ENCODE results near the gene KCNH4. TPM values are rescaled to one million over a fixed set of nuclear protein-coding genes. Genes with fewer than 3 reads are reported as not detected.

Gene KCNH4
- total RNA-seq, 1 donor from 2014 or later = not detected

DNA sequence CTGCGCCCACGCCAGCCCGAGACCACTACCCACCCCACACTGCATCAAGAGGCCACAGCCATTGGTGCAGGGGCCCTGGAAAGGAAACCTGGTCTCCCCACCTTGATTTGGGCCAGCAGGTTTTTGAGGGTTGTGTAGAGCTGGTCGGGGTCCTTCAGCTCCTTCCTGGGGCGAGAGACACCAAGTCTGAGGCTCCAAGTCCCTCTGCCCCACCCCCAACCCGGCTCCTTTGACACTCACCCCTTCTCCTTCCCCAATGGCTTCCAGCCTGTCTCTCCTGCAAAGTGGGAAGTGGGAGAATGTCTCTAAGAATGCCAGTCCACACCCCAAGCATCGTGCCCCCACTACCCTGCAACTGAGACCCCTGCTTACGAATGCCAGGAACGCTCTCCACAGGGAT is 66.8 kb downstream of the KCNH4 start:
- H3K27me3 Mint-ChIP-seq (ENCODE audit: unreplicated experiment) = no peaks in the 10 kb centered on the region
- H3K4me1 Mint-ChIP-seq (ENCODE audit: unreplicated experiment) = peaks cover 12% of the 10 kb centered on the region
- TF ChIP-seq, protein P1, sequence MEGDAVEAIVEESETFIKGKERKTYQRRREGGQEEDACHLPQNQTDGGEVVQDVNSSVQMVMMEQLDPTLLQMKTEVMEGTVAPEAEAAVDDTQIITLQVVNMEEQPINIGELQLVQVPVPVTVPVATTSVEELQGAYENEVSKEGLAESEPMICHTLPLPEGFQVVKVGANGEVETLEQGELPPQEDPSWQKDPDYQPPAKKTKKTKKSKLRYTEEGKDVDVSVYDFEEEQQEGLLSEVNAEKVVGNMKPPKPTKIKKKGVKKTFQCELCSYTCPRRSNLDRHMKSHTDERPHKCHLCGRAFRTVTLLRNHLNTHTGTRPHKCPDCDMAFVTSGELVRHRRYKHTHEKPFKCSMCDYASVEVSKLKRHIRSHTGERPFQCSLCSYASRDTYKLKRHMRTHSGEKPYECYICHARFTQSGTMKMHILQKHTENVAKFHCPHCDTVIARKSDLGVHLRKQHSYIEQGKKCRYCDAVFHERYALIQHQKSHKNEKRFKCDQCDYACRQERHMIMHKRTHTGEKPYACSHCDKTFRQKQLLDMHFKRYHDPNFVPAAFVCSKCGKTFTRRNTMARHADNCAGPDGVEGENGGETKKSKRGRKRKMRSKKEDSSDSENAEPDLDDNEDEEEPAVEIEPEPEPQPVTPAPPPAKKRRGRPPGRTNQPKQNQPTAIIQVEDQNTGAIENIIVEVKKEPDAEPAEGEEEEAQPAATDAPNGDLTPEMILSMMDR (IDR thresholded peaks at IDR 0.05) = no peak
- H3K9me3 Mint-ChIP-seq (ENCODE audit: unreplicated experiment) = no peaks in the 10 kb centered on the region
- H3K4me3 Mint-ChIP-seq (ENCODE audit: unreplicated experiment) = no peak overlapping the region
- no peak overlapping the region for H3K27ac Mint-ChIP-seq (ENCODE audit: unreplicated experiment)
- no peak for DNase-seq (ENCODE audit: extremely low spot score, unreplicated experiment)
- H3K36me3 Mint-ChIP-seq (ENCODE audit: unreplicated experiment) = peaks cover 8% of the 10 kb centered on the region

DNA sequence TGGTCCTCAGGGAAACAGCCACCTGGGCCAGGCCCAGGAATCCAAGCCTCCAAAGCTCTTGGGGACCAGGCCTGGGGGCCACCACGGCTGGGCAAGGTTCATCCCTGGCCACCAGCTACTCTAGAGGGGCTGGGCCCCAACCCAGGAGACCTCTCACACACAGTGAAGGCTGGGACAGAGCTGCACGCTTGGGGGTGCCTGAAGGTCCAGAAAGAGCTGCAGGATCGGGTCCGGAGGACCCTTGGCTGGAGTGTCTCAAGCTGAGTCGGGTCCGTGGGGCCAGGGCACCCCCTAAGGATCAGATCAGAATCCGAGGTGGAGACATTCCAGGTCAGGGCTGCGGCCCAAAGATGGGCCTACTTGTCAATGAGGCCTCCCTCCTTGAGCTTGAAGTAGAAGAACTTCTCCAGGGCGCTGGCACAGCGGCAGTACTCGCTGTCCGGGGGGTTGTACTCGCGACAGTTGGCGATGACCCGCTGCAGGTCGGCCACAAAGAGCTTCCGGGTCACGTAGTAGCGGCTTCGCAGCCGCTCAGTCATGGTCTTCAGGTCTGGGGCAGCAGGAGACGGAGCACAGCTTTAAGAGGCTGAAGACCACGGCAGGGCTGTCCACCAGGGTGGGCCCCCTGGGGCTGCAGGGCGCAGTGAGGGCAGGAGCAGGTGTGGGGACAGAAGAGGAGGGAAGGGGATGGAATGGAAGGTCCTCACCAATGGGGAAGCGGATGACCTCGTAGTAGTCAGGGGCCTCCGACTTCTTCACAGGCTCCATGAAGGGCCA is 67.5 kb downstream of the KCNH4 start:
- Mint-ChIP-seq H3K4me1 (ENCODE audit: unreplicated experiment) (peaks cover 12% of the 10 kb centered on the region), H3K27me3 (ENCODE audit: unreplicated experiment) (no peaks in the 10 kb centered on the region), H3K9me3 (ENCODE audit: unreplicated experiment) (no peaks in the 10 kb centered on the region), H3K27ac (ENCODE audit: unreplicated experiment) (no peak overlapping the region), H3K4me3 (ENCODE audit: unreplicated experiment) (no peak overlapping the region), H3K36me3 (ENCODE audit: unreplicated experiment) (peaks cover 8% of the 10 kb centered on the region)
- TF ChIP-seq, protein P1 (IDR thresholded peaks at IDR 0.05) = no peak
- no peak for DNase-seq (ENCODE audit: extremely low spot score, unreplicated experiment)

DNA sequence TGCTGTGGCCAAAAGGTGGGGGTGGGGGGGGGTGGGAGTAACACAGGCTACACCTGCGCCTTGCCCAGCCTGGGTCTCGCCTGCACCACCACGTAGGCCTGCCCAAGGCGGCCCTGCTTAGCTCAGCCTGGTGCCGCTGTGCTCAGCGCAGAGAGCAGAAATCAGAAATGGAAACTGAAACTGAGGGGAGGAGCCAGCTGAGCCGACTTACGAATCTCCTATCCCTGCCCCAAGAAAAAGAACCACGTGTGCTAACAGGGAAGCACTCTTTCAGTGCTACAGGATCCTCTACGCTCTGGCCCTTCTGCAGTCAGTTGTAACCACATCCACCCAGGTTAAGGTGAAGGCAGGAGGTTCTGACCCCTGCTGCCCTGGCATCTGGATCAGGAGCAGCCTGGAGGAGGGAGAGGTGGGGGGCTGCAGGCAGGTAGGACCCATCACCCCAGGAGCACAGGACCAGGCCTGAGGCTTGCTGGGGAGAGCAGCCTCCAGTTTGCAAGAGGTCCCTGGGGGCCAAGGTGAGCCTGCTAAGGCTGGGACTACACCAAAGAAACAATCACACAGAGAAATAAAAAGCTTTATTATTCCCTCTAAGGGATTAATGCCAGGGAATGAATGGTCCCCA is 68.3 kb downstream of the KCNH4 start, which contains the start of gene DHX58:
Gene DHX58 (minus strand): TSS at position 163 of the 625 bp plus-strand sequence. CDS start 822 bp downstream, outside the sequence.
- Mint-ChIP-seq H3K36me3 (ENCODE audit: unreplicated experiment) (peaks cover 8% of the 10 kb centered on the region), H3K4me3 (ENCODE audit: unreplicated experiment) (peak within 1 kb of the TSS; percentile 29), H3K27ac (ENCODE audit: unreplicated experiment) (peak within 1 kb of the TSS; percentile 61), H3K4me1 (ENCODE audit: unreplicated experiment) (peaks cover 14% of the 10 kb centered on the region), H3K9me3 (ENCODE audit: unreplicated experiment) (no peaks in the 10 kb centered on the region), H3K27me3 (ENCODE audit: unreplicated experiment) (no peaks in the 10 kb centered on the region)
- TF ChIP-seq, protein P1 (IDR thresholded peaks at IDR 0.05) = no peak
- DNase-seq (ENCODE audit: extremely low spot score, unreplicated experiment) = no peak

DNA sequence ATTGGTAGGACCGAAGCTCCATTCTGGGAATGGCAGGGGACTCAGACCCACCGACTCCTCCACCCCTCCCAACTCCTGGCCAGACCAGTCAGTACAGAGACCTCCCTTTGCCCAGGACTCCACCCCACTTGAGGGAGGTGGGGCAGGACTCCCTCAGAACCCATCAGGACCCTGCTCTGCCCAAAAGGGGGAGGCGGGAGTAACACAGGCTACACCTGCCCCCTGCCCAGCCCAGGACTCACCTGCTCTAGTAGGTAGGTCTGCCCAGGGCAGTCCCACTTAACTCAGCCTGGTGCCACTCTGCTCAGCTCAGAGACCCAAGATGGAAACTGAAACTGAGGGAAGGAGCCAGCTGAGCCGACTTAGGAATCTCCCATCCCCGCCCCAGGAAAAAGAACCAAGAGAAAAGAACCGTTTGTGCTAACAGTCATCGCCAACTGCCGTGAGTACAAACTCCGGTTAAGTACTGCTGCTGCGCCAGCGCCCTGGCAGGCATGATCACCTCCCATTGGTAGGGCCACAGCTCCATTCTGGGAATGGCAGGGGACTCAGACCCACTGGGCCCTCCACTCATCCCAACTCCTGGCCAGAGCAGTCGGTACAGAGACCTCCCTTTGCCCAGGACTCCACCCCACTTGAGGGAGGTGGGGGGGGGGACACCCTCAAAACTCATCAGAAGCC is 68.9 kb downstream of the KCNH4 start:
- H3K36me3 Mint-ChIP-seq (ENCODE audit: unreplicated experiment) = peaks cover 6% of the 10 kb centered on the region
- no peak overlapping the region for H3K4me3 Mint-ChIP-seq (ENCODE audit: unreplicated experiment)
- no peaks in the 10 kb centered on the region for H3K27me3 Mint-ChIP-seq (ENCODE audit: unreplicated experiment)
- peak overlapping the region; percentile 61 for H3K27ac Mint-ChIP-seq (ENCODE audit: unreplicated experiment)
- TF ChIP-seq, protein P1 (IDR thresholded peaks at IDR 0.05) = no peak
- no peak for DNase-seq (ENCODE audit: extremely low spot score, unreplicated experiment)
- H3K9me3 Mint-ChIP-seq (ENCODE audit: unreplicated experiment) = no peaks in the 10 kb centered on the region
- H3K4me1 Mint-ChIP-seq (ENCODE audit: unreplicated experiment) = peaks cover 15% of the 10 kb centered on the region

DNA sequence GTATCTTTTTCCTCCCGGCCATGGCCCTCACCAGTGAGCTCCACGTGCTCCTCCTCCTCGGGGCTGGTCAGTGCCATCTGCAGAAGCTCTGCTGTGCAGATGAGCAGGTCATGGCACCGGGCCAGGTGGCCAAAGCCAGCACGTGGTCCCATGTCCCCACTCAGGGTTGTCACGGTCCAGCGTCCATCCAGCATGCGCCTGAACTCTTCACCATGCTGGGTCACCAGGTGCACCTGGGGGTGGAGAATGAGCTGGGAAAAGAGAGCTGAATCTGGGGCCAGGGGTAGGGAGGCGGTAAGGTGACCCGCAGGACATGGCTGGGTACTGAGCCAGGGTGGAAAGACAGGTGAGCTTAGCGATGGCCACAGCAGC is 69.7 kb downstream of the KCNH4 start:
- Mint-ChIP-seq H3K4me1 (ENCODE audit: unreplicated experiment) (peaks cover 10% of the 10 kb centered on the region), H3K36me3 (ENCODE audit: unreplicated experiment) (peaks cover 2% of the 10 kb centered on the region), H3K27me3 (ENCODE audit: unreplicated experiment) (no peaks in the 10 kb centered on the region), H3K9me3 (ENCODE audit: unreplicated experiment) (no peaks in the 10 kb centered on the region), H3K27ac (ENCODE audit: unreplicated experiment) (no peak overlapping the region), H3K4me3 (ENCODE audit: unreplicated experiment) (no peak overlapping the region)
- no peak for DNase-seq (ENCODE audit: extremely low spot score, unreplicated experiment)
- TF ChIP-seq, protein P1 (IDR thresholded peaks at IDR 0.05) = no peak
